Esophagus mucosa (tissue), 1 donor: ENCODE results near the gene NT5E. TPM values are rescaled to one million over a fixed set of nuclear protein-coding genes. Genes with fewer than 3 reads are reported as not detected.

Experiments used
- ATAC-seq: fragments of 200-7000 bp; cut with Tn5 transposase; one replicate; pipeline ENCODE4 v1.9.1; 2020
- total RNA-seq: library from RNA; stranded (reverse); gene quantifications from one replicate; pipeline ENCODE4 v1.2.4, GENCODE V29; 2023
- donor health status: DM: yes; HTN: yes; CAD: no.

Gene NT5E
- total RNA-seq, 1 donor from 2014 or later: 4.1 TPM

GRCh38 chr6:85422996-85423395 is 26.9 kb upstream of the NT5E start:
- ATAC-seq: no peak

GRCh38 chr6:85424981-85425380 is 24.9 kb upstream of the NT5E start:
- ATAC-seq: no peak

- no peak for ATAC-seq
Observed at GRCh38 chr6:85425997-85426396, 23.9 kb upstream of the NT5E start.

GRCh38 chr6:85428486-85428885 is 21.4 kb upstream of the NT5E start:
- no peak for ATAC-seq

- ATAC-seq: no peak
Observed at GRCh38 chr6:85429346-85429745, 20.5 kb upstream of the NT5E start.

- no peak for ATAC-seq
Observed at GRCh38 chr6:85431271-85431670, 18.6 kb upstream of the NT5E start.

- ATAC-seq: no peak
Observed at GRCh38 chr6:85432554-85432953, 17.3 kb upstream of the NT5E start.

- ATAC-seq: no peak
Observed at GRCh38 chr6:85435851-85436250, 14.0 kb upstream of the NT5E start.

GRCh38 chr6:85436411-85436810 is 13.5 kb upstream of the NT5E start:
- no peak for ATAC-seq

GRCh38 chr6:85436939-85437495 is 12.9 kb upstream of the NT5E start:
- no peak for ATAC-seq

- ATAC-seq: no peak
Observed at GRCh38 chr6:85443349-85444117, 6.3 kb upstream of the NT5E start.

- ATAC-seq: peak; percentile 53
Observed at GRCh38 chr6:85449388-85449817, 480 bp upstream of the NT5E start.

- ATAC-seq: no peak
Observed at GRCh38 chr6:85451565-85452306, 1.9 kb downstream of the NT5E start.

GRCh38 chr6:85452441-85452881 is 2.6 kb downstream of the NT5E start:
- no peak for ATAC-seq

GRCh38 chr6:85453052-85453451 is 3.2 kb downstream of the NT5E start:
- no peak for ATAC-seq

GRCh38 chr6:85453490-85453889 is 3.6 kb downstream of the NT5E start:
- ATAC-seq: no peak

GRCh38 chr6:85455471-85456026 is 5.7 kb downstream of the NT5E start:
- no peak for ATAC-seq

GRCh38 chr6:85456782-85457181 is 6.9 kb downstream of the NT5E start:
- ATAC-seq: no peak

GRCh38 chr6:85458184-85458583 is 8.3 kb downstream of the NT5E start:
- no peak for ATAC-seq

- no peak for ATAC-seq
Observed at GRCh38 chr6:85458782-85459181, 8.9 kb downstream of the NT5E start.

- no peak for ATAC-seq
Observed at GRCh38 chr6:85459224-85459901, 9.5 kb downstream of the NT5E start.

- no peak for ATAC-seq
Observed at GRCh38 chr6:85460154-85460920, 10.5 kb downstream of the NT5E start.
